H1 (cell line): ENCODE measurements around the gene PPP1R3F. TPM values are rescaled to one million over a fixed set of nuclear protein-coding genes. Genes with fewer than 3 reads are reported as not detected.

ENCODE experiments used
- CTCF ChIA-PET: fragments of 300-600 bp; sonication (Branson Sonifier 250); formaldehyde crosslinking; loops from one replicate; lab custom pipeline; 2021; ENCODE audit not compliant: partially characterized antibody; lab: Charles Lee
- POLR2A ChIA-PET: fragments of 300-600 bp; sonication (Branson Sonifier 250); formaldehyde crosslinking; loops from one replicate; lab custom pipeline; 2021; ENCODE audit warnings: inconsistent platforms; ENCODE audit not compliant: partially characterized antibody; lab: Charles Lee
- DNase-seq, 2 experiments: peaks; one replicate each; pipeline versions ENCODE4 v3.0.0 to v3.0.0-alpha.2; 2010 to 2022; ENCODE audit warnings: low spot score in 2 of 2, low read depth in 1 of 2, mixed read lengths in 1 of 2
- FAIRE-seq: peaks from 2 replicates; lab custom pipeline; 2011; peaks lifted over from hg19 to GRCh38; lab: Jason Lieb, UNC
- H2AFZ ChIP-seq: 2 replicates; pipeline ENCODE4 v1.8.1; 2012; ENCODE audit warnings: low read length, inconsistent platforms
- H2AK5ac ChIP-seq: 2 replicates; pipeline ENCODE4 v1.6.1; 2013; ENCODE audit warnings: low read depth, low read length
- H2BK120ac ChIP-seq: replicated peaks from 2 replicates; pipeline ENCODE3; 2013; ENCODE audit warnings: low read depth, low read length, inconsistent platforms
- H2BK12ac ChIP-seq: 2 replicates; pipeline ENCODE4 v1.6.1; 2013; ENCODE audit warnings: low read depth, low read length
- H2BK15ac ChIP-seq: 2 replicates; pipeline ENCODE4 v1.6.1; 2013; ENCODE audit warnings: low read length
- H2BK20ac ChIP-seq: 2 replicates; pipeline ENCODE4 v1.6.1; 2013; ENCODE audit warnings: low read length
- H2BK5ac ChIP-seq: 2 replicates; pipeline ENCODE4 v1.6.1; 2013; ENCODE audit warnings: low read depth, low read length
- H3K14ac ChIP-seq: 2 replicates; pipeline ENCODE4 v1.6.1; 2013; ENCODE audit warnings: inconsistent platforms; ENCODE audit not compliant: insufficient read length
- H3K18ac ChIP-seq: 2 replicates; pipeline ENCODE4 v1.6.1; 2013; ENCODE audit warnings: low read length; ENCODE audit errors: extremely low read depth
- H3K23ac ChIP-seq: 2 replicates; pipeline ENCODE4 v1.6.1; 2013; ENCODE audit warnings: inconsistent platforms; ENCODE audit not compliant: insufficient read length
- H3K23me2 ChIP-seq: 2 replicates; pipeline ENCODE4 v1.6.1; 2013; ENCODE audit warnings: low read depth, low read length
- H3K27ac ChIP-seq: 2 replicates; pipeline ENCODE4 v1.6.1; 2011; ENCODE audit warnings: low read depth, low read length, inconsistent platforms
- H3K27me3 ChIP-seq, 4 experiments: replicated peaks in 1 of 4; 1 replicate in 1 of 4; 2 replicates in 3 of 4; pipeline versions ENCODE4 v1.6.1 to v1.8.1; 2011 to 2013; ENCODE audit warnings: low read length in 3 of 4, mild to moderate bottlenecking in 3 of 4, inconsistent platforms in 2 of 4, mixed read lengths in 2 of 4, moderate library complexity in 1 of 4; ENCODE audit not compliant: control insufficient read depth in 3 of 4, insufficient read depth in 3 of 4; ENCODE audit errors: extremely low read depth in 1 of 4
- H3K36me3 ChIP-seq, 4 experiments: 2 replicates each; pipeline versions ENCODE4 v1.6.1 to v1.8.1; 2011 to 2013; ENCODE audit warnings: mild to moderate bottlenecking in 4 of 4, low read length in 3 of 4, moderate library complexity in 2 of 4, control low read depth in 1 of 4, inconsistent platforms in 1 of 4; ENCODE audit not compliant: insufficient read depth in 4 of 4, control insufficient read depth in 2 of 4
- H3K4ac ChIP-seq: replicated peaks from 2 replicates; pipeline ENCODE3; 2013; ENCODE audit warnings: low read length, low read depth, mixed read lengths, inconsistent platforms; ENCODE audit not compliant: insufficient read length
- H3K4me1 ChIP-seq, 4 experiments: replicated peaks in 1 of 4; 1 replicate in 1 of 4; 2 replicates in 3 of 4; pipeline versions ENCODE4 v1.6.1 to v1.8.1; 2011 to 2013; ENCODE audit warnings: low read length in 3 of 4, inconsistent platforms in 2 of 4, mixed read lengths in 1 of 4; ENCODE audit not compliant: insufficient read depth in 4 of 4, control insufficient read depth in 3 of 4
- H3K4me2 ChIP-seq, 2 experiments: 2 replicates each; pipeline versions ENCODE4 v1.6.1 to v1.8.1; 2011 to 2013; ENCODE audit warnings: low read depth in 2 of 2, low read length in 2 of 2, control low read depth in 1 of 2, inconsistent platforms in 1 of 2, mild to moderate bottlenecking in 1 of 2; ENCODE audit not compliant: insufficient read depth in 1 of 2
- H3K4me3 ChIP-seq, 4 experiments: fragments of 200-600, 300-600 bp in 1 of 4; sonication (generic), shearing (Covaris generic), sonication (Bioruptor Twin) in 1 of 4; 2 replicates each; pipeline versions ENCODE4 v1.5.1 to v1.8.1; 2011 to 2016; ENCODE audit warnings: low read length in 4 of 4, low read depth in 3 of 4, control low read depth in 2 of 4, inconsistent platforms in 2 of 4, mild to moderate bottlenecking in 2 of 4, mixed read lengths in 1 of 4, moderate library complexity in 1 of 4; ENCODE audit not compliant: insufficient read depth in 2 of 4; ENCODE audit errors: extremely low read depth in 1 of 4
- H3K56ac ChIP-seq: replicated peaks from 2 replicates; pipeline ENCODE3; 2013; ENCODE audit warnings: low read depth, mild to moderate bottlenecking, mixed read lengths, low read length, inconsistent platforms; ENCODE audit not compliant: insufficient read length
- H3K79me1 ChIP-seq: 2 replicates; pipeline ENCODE4 v1.6.1; 2013; ENCODE audit warnings: low read depth, low read length, control low read depth
- H3K79me2 ChIP-seq, 2 experiments: 2 replicates each; pipeline versions ENCODE4 v1.6.1 to v1.8.1; 2012 to 2013; ENCODE audit warnings: low read length in 2 of 2, mild to moderate bottlenecking in 2 of 2, inconsistent platforms in 1 of 2; ENCODE audit not compliant: insufficient read depth in 2 of 2, control insufficient read depth in 1 of 2
- H3K9ac ChIP-seq, 4 experiments: replicated peaks in 1 of 4; 1 replicate in 1 of 4; 2 replicates in 3 of 4; pipeline versions ENCODE4 v1.6.1 to v1.8.1; 2011 to 2013; ENCODE audit warnings: low read depth in 3 of 4, low read length in 3 of 4, control low read depth in 2 of 4, mild to moderate bottlenecking in 2 of 4, moderate library complexity in 2 of 4, inconsistent platforms in 1 of 4; ENCODE audit errors: extremely low read depth in 1 of 4
- H3K9me3 ChIP-seq, 2 experiments: 2 replicates each; pipeline versions ENCODE4 v1.6.1 to v1.8.1; 2012 to 2013; ENCODE audit warnings: mild to moderate bottlenecking in 2 of 2, moderate library complexity in 2 of 2, control low read depth in 1 of 2, inconsistent platforms in 1 of 2, low read depth in 1 of 2, low read length in 1 of 2, mixed read lengths in 1 of 2; ENCODE audit not compliant: insufficient read depth in 2 of 2
- H4K20me1 ChIP-seq, 2 experiments: replicated peaks in 1 of 2; 2 replicates each; pipeline versions ENCODE3 to v1.8.1; 2011 to 2013; ENCODE audit warnings: inconsistent platforms in 2 of 2, low read length in 2 of 2, mild to moderate bottlenecking in 1 of 2; ENCODE audit not compliant: insufficient read depth in 2 of 2, control insufficient read depth in 1 of 2
- H4K5ac ChIP-seq: 2 replicates; pipeline ENCODE4 v1.6.1; 2013; ENCODE audit warnings: low read length, low read depth, mixed read lengths, inconsistent platforms; ENCODE audit not compliant: insufficient read length
- H4K8ac ChIP-seq: 2 replicates; pipeline ENCODE4 v1.8.0; 2013; ENCODE audit warnings: mild to moderate bottlenecking, moderate library complexity, low read length, inconsistent platforms; ENCODE audit not compliant: insufficient read depth; ENCODE audit errors: extremely low read depth
- H4K91ac ChIP-seq: replicated peaks from 2 replicates; pipeline ENCODE3; 2013; ENCODE audit warnings: low read length, mixed read lengths, inconsistent platforms; ENCODE audit not compliant: insufficient read length
- ATF2 ChIP-seq: IDR thresholded peaks from 2 replicates; pipeline ENCODE4 v1.6.1; 2012; ENCODE audit warnings: low read length, inconsistent platforms
- BCL11A ChIP-seq, 2 experiments: IDR thresholded peaks; one replicate each; pipeline ENCODE4 v1.6.1; 2011; ENCODE audit warnings: low read depth in 2 of 2, low read length in 2 of 2, mild to moderate bottlenecking in 2 of 2
- CBX5 ChIP-seq: fragments of 300-800, 300-1000 bp; sonication (generic); IDR thresholded peaks from 2 replicates; pipeline ENCODE4 v1.7.1; 2016; ENCODE audit warnings: antibody characterized with exemption, low read length, low read depth
- EZH2 ChIP-seq: fragments of 200-600 bp; sonication (generic); IDR thresholded peaks from 2 replicates; pipeline ENCODE4 v1.7.1; 2012; ENCODE audit warnings: low read depth, mild to moderate bottlenecking, moderate library complexity, low read length, inconsistent platforms; ENCODE audit not compliant: severe bottlenecking
- GABPA ChIP-seq: IDR thresholded peaks from 2 replicates; pipeline ENCODE4 v1.6.1; 2011; ENCODE audit warnings: mild to moderate bottlenecking, low read length, moderate library complexity, borderline replicate concordance; ENCODE audit not compliant: insufficient read depth
- GTF2F1 ChIP-seq: IDR thresholded peaks from 2 replicates; pipeline ENCODE4 v1.6.1; 2012; ENCODE audit warnings: low read depth, low read length, improper control_type of control experiment, borderline replicate concordance
- KDM1A ChIP-seq: fragments of 200-600, 300-600 bp; sonication (generic); IDR thresholded peaks from 2 replicates; pipeline ENCODE4 v1.7.1; 2016; ENCODE audit warnings: mild to moderate bottlenecking, low read length, borderline replicate concordance
- POU5F1 ChIP-seq: IDR thresholded peaks from 2 replicates; pipeline ENCODE4 v1.6.1; 2011; ENCODE audit warnings: low read depth, mild to moderate bottlenecking, low read length, moderate library complexity
- SAP30 ChIP-seq: fragments of 300-600 bp; sonication (generic); IDR thresholded peaks from 2 replicates; pipeline ENCODE4 v1.7.1; 2012; ENCODE audit warnings: low read length, moderate library complexity, mild to moderate bottlenecking, inconsistent platforms; ENCODE audit not compliant: insufficient read depth, insufficient replicate concordance
- TCF12 ChIP-seq: IDR thresholded peaks from 2 replicates; pipeline ENCODE4 v1.6.1; 2011; ENCODE audit warnings: low read depth, mild to moderate bottlenecking, low read length
- USF2 ChIP-seq: IDR thresholded peaks from 2 replicates; pipeline ENCODE4 v1.6.1; 2011; ENCODE audit warnings: low read length, improper control_type of control experiment
- WGBS, 2 experiments: shearing (Covaris generic) in 1 of 2; methylation state at CpG; one replicate each; pipeline versions ENCODE4 v1.1.6 to v1.1.7; 2013 to 2015; ENCODE audit warnings: low lambda C conversion rate in 2 of 2, mixed read lengths in 2 of 2, inconsistent platforms in 1 of 2, low coverage in 1 of 2, missing lambda C conversion rate in 1 of 2; ENCODE audit not compliant: insufficient replicate concordance in 2 of 2, insufficient coverage in 1 of 2, insufficient read length in 1 of 2; ENCODE audit errors: extremely low coverage in 1 of 2, missing lambda C conversion rate in 1 of 2; 5-methylcytosine and 5-hydroxymethylcytosine counted together
- polyA plus RNA-seq, 7 experiments: library from polyadenylated mRNA; depleted of rRNA in 3 of 7; stranded (reverse) in 5 of 7; unstranded in 2 of 7; fragments of >200 nt in 5 of 7; fragments of 200-250 nt in 2 of 7; gene quantifications; 1 replicate in 5 of 7; 2 replicates in 1 of 7; 4 replicates in 1 of 7; pipeline versions ENCODE4 v1.2.1 to v1.2.3, GENCODE V29; 2011 to 2013; ENCODE audit warnings: missing spikeins in 2 of 7, mixed read lengths in 2 of 7
- total RNA-seq: library from RNA; stranded (reverse); fragmentation: NEBNext Ultra II Directional; extraction: Animal tissue kit (Norgen Biotek cat#: 25700); gene quantifications from 2 replicates; pipeline ENCODE4 v1.2.1, GENCODE V29; 2021

PPP1R3F gene
- total and polyA plus RNA-seq, 2 of the 8 experiments (the other 6 are each of a cell fraction or from before 2014, with no cell fraction given) = 5.1 to 6.8 TPM

- Histone ChIP-seq H2BK20ac (no peak overlapping the region), H3K27me3 (no peaks in the 10 kb centered on the region), H3K9ac (no peak overlapping the region), H3K79me2 (no peaks in the 10 kb centered on the region), H3K79me1 (no peaks in the 10 kb centered on the region), H2BK120ac (no peak overlapping the region), H3K23ac (no peak overlapping the region), H3K14ac (no peak overlapping the region), H3K4me1 (no peaks in the 10 kb centered on the region; a peak in 1 of 7 replicates), H3K9me3 (no peaks in the 10 kb centered on the region), H3K4ac (no peak overlapping the region), H4K8ac (no peak overlapping the region), H3K4me3 (no peak overlapping the region), H3K4me2 (no peak overlapping the region), H3K23me2 (no peaks in the 10 kb centered on the region), H2AFZ (no peak overlapping the region), H2AK5ac (no peak overlapping the region), H3K56ac (no peak overlapping the region), H3K27ac (no peak overlapping the region), H3K36me3 (no peaks in the 10 kb centered on the region), H2BK15ac (no peak overlapping the region), H2BK12ac (no peak overlapping the region), H4K5ac (no peak overlapping the region), H4K20me1 (no peaks in the 10 kb centered on the region), H2BK5ac (no peak overlapping the region), H4K91ac (no peak overlapping the region), H3K18ac (no peak overlapping the region)
- FAIRE-seq (no peak), DNase-seq (no peak)
- CTCF ChIA-PET = interaction anchor here (0.7 kb wide), 1 partner anchor 128 kb away, joined by 3 read pairs; no protein-coding TSS in a partner anchor
- POLR2A ChIA-PET = no interaction called here
- WGBS, 2 experiments = 59% methylated on average over 2 of the region's 3 CpGs; no CpG with 5 or more reads in 1 of the 2 experiments
- TF ChIP-seq USF2 (no peak), CBX5 (no peak), GABPA (no peak), TCF12 (no peak), POU5F1 (no peak), EZH2 (no peak), BCL11A (IDR thresholded peaks at IDR 0.05; ENCODE audit: low read depth in 2 of 2, low read length in 2 of 2) (no peak), KDM1A (no peak), GTF2F1 (no peak), SAP30 (no peak), ATF2 (no peak)
These were observed 14.6 kb downstream of the PPP1R3F start for GRCh38 chrX:49284212-49284611.
